GM18870 (cell line): Measurements from ENCODE around the gene PEX1.
"Not testable (repeated sequence)": the region's sequence is repeated elsewhere in the genome, so short reads cannot be mapped to it uniquely, and the experiment has no call there.

Experiments
- ATAC-seq: cut with Tn5 transposase; IDR thresholded peaks from one replicate; pipeline ENCODE4 v1.9.1; 2021; ENCODE audit warnings: moderate library complexity; ENCODE audit not compliant: unreplicated experiment

The PEX1 gene

GRCh38 chr7:92506363-92506762 lies 22.0 kb downstream of the PEX1 start:
- ATAC-seq = no peak

- ATAC-seq = no peak
Observed at GRCh38 chr7:92504563-92504962, 23.8 kb downstream of the PEX1 start.

GRCh38 chr7:92503767-92504166 lies 24.6 kb downstream of the PEX1 start:
- ATAC-seq = no peak

- ATAC-seq = no peak
Observed at GRCh38 chr7:92498557-92498956, 29.8 kb downstream of the PEX1 start.

DNA sequence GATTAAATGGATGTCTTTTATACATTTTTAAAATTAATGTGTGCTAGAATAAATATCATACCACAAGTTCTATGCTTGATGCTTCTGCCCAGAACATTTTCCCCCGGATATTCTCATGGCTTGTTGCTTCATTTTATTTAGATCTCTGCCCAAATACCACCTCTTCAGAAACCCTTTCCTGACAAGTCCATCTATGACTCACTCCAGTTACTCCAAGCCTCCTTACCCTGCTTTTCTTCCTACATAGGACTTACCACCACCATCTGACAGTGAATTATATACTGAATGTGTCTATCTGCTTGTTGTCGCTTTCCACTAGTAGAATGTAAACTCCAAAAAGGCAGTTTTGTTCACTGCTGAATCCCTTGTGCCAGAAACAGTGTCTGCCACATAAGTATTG lies 31.4 kb downstream of the PEX1 start:
- no peak for ATAC-seq

DNA sequence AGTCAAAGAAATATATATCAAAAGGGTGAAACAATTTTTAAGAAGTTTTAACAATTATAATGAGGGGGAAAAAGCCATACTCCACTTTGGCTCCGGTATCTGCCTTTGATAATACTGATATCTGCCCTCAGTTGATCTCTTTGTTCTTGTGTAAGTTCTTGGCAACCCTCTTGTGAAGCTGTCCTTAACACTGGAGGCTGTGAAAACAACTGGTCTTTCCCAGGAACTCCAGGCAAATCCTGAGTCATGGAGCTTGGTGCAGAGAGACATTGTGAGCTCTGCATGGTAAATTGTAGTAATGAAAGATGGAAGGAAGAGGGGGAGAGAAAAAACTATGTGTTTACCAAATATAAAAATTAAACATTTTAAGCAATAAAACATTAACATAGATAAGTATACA lies 38.7 kb downstream of the PEX1 start:
- ATAC-seq = no peak

- ATAC-seq = no peak
Observed at GRCh38 chr7:92487804-92488203, 40.5 kb downstream of the PEX1 start.

- no peak for ATAC-seq
Observed at GRCh38 chr7:92485974-92486373, 42.3 kb downstream of the PEX1 start.

DNA sequence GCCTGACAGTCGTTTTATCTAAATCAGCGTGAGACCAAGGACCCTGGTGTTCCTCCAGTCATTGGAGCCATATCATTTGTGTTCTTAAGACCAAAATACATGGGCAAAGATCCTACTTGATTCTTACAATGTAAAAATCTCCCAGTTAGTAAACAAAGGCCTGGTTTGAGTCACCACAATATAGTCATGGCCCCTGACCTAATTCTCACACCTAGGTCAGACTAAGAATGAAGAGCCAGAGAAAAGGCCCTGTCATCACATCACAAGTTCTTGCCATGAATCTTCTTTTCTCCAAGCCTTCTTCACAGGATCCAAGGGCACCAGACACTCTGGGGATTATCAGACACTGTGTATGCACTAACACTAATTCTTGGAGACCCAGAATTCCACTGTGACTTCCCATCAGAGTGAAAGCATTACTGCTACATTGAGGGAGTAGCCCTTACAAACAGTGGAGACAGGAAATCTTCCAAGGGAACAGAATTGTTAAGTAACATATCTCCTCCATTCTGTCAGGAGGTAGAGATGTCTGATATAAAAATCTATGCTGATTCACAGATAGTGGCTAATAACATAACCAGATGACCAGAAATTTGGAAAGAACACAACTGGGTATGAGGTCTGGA lies 42.9 kb downstream of the PEX1 start:
- ATAC-seq = no peak

- not testable (repeated sequence) for ATAC-seq
Observed at GRCh38 chr7:92484226-92484625, 44.1 kb downstream of the PEX1 start.

DNA sequence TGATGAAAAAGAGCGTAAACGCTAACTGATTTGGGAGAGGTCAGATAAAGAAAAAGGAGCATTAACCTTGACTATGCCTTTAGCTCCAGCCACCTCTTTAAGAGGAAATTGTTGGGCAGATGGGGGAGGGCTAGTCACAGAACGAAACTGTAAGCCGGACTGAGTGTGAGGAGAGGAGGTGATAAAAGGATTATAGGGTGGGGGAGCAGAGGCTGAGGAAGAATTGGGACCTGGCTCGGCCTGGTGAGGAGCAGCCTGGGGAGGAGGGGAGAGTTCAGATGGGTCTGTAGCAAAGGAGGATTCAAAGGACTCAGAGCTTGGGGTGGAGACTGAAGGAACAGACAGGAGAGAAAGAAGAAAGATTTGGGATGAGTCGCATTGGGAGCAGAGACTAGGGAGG lies 44.7 kb downstream of the PEX1 start:
- not testable (repeated sequence) for ATAC-seq

GRCh38 chr7:92479146-92479545 lies 49.2 kb downstream of the PEX1 start:
- ATAC-seq = not testable (repeated sequence)

GRCh38 chr7:92478711-92479110 lies 49.6 kb downstream of the PEX1 start:
- no peak for ATAC-seq

DNA sequence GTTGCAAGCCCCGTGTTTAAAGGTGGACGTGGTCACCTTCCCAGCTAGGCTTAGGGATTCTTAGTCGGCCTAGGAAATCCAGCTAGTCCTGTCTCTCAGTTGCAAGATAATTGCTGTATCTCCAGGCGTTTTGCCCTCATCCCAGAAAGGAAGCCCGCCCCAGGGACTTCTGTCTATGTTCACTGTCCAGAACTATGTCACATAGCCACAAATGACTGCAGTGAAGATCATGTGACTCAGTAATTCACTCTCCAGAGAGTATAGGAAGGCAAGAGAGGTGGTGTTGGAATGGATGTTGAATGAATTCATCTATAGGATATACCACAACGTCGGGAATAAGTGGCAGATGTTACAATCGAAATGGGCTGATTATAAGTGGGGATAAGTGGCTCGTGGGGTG lies 50.2 kb downstream of the PEX1 start:
- ATAC-seq = no peak

DNA sequence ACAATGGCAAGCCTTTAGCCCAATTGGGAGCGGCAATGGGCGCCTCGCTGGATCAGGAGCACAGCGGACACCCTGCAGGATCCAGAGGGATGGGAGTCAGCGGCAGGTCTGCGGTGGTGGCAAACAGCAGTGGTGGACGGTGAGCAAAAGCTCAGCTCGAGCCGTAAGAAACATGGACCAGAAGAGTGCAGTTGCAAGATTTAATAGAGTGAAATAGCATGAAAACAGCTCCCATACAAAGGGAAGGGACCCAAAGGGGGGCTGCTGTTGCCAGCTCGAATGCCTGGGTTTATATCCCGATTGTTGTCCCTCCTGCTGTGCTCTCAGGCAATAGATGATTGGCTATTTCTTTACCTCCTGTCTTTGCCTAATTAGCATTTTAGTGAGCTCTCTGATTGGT lies 50.6 kb downstream of the PEX1 start, which contains the start of gene ERVW-1:
Gene ERVW-1 (minus strand): TSS at position 266 of the 400 bp plus-strand sequence. CDS start 7,565 bp downstream, outside the sequence.
- not testable (repeated sequence) for ATAC-seq

- not testable (repeated sequence) for ATAC-seq
Observed at GRCh38 chr7:92475851-92476590, 52.3 kb downstream of the PEX1 start.

DNA sequence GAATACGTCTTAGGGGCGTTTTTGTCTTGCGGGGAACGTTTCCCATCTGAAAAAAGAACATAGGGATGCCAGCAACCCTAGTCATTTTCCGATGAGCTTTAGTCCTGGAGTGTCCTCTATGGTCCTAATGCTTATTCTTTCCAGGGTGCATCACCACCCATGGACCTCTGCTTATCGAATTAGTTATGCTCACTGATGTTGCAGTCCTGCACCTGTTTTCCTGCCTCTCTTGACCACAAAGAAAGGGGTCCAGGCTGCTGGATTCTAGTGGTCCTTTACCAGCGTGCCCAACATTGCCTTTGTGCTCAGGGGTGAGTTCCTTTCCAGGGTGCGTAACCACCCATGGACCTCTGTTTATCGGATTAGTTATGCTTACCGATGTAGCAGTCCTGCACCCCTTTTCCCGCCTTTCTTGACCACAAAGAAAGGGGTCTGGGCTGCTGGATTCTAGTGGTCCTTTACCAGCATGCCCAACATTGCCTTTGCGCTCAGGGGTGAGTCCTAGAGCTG lies 53.0 kb downstream of the PEX1 start:
- not testable (repeated sequence) for ATAC-seq

- not testable (repeated sequence) for ATAC-seq
Observed at GRCh38 chr7:92473989-92474388, 54.3 kb downstream of the PEX1 start.

- ATAC-seq = not testable (repeated sequence)
Observed at GRCh38 chr7:92468589-92468988, 59.7 kb downstream of the PEX1 start.

DNA sequence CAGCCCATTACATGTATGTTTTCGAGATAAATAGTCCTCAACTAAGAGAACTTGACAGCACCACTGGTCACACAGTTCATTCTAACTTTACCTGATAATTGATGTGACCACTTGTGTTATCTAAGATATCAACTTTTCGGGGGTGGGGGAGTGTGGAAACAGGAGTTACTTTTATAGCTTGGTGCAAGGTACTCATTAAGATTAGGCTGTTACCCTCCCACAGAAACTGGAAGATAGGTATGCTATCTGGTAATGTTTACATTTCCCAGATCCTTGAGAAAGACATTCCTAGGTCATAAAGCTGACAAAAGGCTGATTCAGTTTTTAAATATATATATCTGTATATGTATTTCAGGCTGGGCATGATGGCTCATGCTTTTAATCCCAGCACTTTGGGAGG lies 61.6 kb downstream of the PEX1 start:
- ATAC-seq = no peak

GRCh38 chr7:92464515-92464914 lies 63.8 kb downstream of the PEX1 start:
- no peak for ATAC-seq

DNA sequence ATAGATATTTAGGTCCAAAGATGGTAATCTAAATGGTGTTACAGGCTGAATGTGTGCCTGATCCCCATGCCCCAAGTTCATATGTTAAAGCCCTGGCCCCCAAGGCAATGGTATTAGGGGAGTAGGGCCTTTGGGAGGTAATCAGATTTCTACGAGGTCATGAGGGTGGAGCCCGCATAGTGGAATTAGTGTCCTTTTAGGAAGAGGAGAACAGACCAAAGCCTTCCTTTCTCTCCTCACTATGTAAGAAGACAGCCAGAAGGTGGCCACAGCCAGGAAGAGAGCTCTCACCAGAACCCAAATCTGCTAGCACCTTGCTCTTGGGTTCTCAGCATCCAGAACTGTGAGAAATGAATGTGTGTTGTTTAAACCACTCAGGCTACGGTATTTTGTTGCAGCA lies 65.8 kb downstream of the PEX1 start:
- no peak for ATAC-seq
